ENCODE results near the gene VHLL. TPM values are rescaled to one million over a fixed set of nuclear protein-coding genes. Genes with fewer than 3 reads are reported as not detected.

The VHLL gene
- total RNA-seq, 1 experiment from 2014 or later = not detected

DNA sequence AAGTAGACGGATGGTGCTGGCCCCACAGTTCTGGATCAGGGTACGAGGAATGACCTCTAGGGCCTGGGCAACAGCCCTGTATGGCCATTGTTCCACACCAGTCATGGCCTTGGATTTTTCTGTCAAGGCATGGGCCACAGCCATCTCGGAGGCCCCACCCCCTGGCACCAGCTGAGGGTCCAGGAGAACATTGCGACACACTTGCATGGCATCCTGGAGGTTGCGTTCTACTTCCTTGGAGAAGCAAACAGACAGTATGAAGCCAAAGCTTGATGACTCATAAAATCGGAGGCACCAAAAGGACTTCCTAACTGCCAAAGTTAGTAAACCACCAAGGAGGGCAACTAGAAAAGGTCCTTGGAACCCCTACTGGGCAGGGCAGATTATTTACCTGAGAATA, 11.9 kb upstream of the VHLL start:
- Histone ChIP-seq H4K8ac (replicated peaks; ENCODE audit: insufficient read length, low read depth, low read length) (no peak overlapping the region), H3K27ac (ENCODE audit: insufficient read length, low read depth, low read length) (no peak overlapping the region), H2BK5ac (ENCODE audit: insufficient read length, low read length) (no peak overlapping the region), H3K23ac (ENCODE audit: insufficient read length, low read depth, low read length) (no peak overlapping the region), H4K91ac (ENCODE audit: insufficient read length, low read depth, low read length) (no peak overlapping the region), H3K4me1 (ENCODE audit: insufficient read depth, low read length) (no peaks in the 10 kb centered on the region), H3K4me2 (ENCODE audit: insufficient read depth, insufficient read length, low read length) (no peak overlapping the region), H3K79me2 (ENCODE audit: insufficient read depth, low read length) (no peaks in the 10 kb centered on the region), H2AFZ (ENCODE audit: low read length) (no peak overlapping the region), H3K79me1 (ENCODE audit: insufficient read depth, low read depth, low read length, poor library complexity, severe bottlenecking) (no peaks in the 10 kb centered on the region), H3K27me3 (ENCODE audit: insufficient read depth, low read length) (no peaks in the 10 kb centered on the region), H2AK5ac (ENCODE audit: insufficient read length, low read length) (no peak overlapping the region), H2BK120ac (ENCODE audit: low read depth, low read length, poor library complexity, severe bottlenecking) (no peak overlapping the region), H4K20me1 (ENCODE audit: control insufficient read depth, insufficient read depth, insufficient read length) (no peaks in the 10 kb centered on the region), H3K9ac (ENCODE audit: extremely low read depth, insufficient read length, low read length) (no peak overlapping the region), H3T11ph (ENCODE audit: low read length) (no peak overlapping the region), H3K14ac (ENCODE audit: insufficient read depth, low read length) (no peak overlapping the region), H2BK12ac (ENCODE audit: insufficient read length, low read depth, low read length) (no peak overlapping the region), H3K23me2 (ENCODE audit: insufficient read length, low read depth, low read length, poor library complexity, severe bottlenecking) (no peaks in the 10 kb centered on the region), H3K56ac (ENCODE audit: insufficient read length, low read depth, low read length) (no peak overlapping the region), H3K4ac (ENCODE audit: low read depth, low read length) (no peak overlapping the region), H3K18ac (ENCODE audit: insufficient read length, low read depth, low read length) (no peak overlapping the region), H3K9me3 (ENCODE audit: control insufficient read depth, low read depth, low read length) (no peaks in the 10 kb centered on the region), H4K5ac (ENCODE audit: insufficient read length, low read depth, low read length) (no peak overlapping the region), H2BK15ac (ENCODE audit: low read depth, low read length) (no peak overlapping the region), H2BK20ac (ENCODE audit: low read depth, low read length, poor library complexity, severe bottlenecking) (no peak overlapping the region)
- H3K36me3 Mint-ChIP-seq (ENCODE audit: insufficient read depth in 1 of 3, low read depth in 3 of 3) = peaks cover 46 to 91% (median 84%) of the 10 kb centered on the region in 3 experiments
- no peak for DNase-seq
- WGBS (ENCODE audit: extremely low coverage, insufficient read length, low lambda C conversion rate) = no CpG with 5 or more reads among the region's 6 CpGs
- no peaks in the 10 kb centered on the region for H3K9me3 Mint-ChIP-seq
- H3K27me3 Mint-ChIP-seq (ENCODE audit: low read depth) = no peaks in the 10 kb centered on the region; the same call in 1 of the 2 replicates
- no peaks in the 10 kb centered on the region for H3K4me1 Mint-ChIP-seq
- H3K27ac Mint-ChIP-seq = no peak overlapping the region
- H3K4me3 Mint-ChIP-seq = no peak overlapping the region
- TF ChIP-seq CTCF (conservative IDR thresholded peaks at IDR 0.05) = no peak
